Stimulated activated CD4-positive, alpha-beta T cell treated with anti-CD3 and anti-CD28 coated beads, Interleukin-1b, Interleukin-23, amount 100 ng/mL, for 48 hours (primary cell): Measurements from ENCODE around the gene PAFAH1B2.
"Not testable (repeated sequence)": the region's sequence is repeated elsewhere in the genome, so short reads cannot be mapped to it uniquely, and the experiment has no call there.

ENCODE experiments used
- DNase-seq: peaks from one replicate; pipeline ENCODE4 v3.0.0-alpha.2; 2020

Gene PAFAH1B2

GRCh38 chr11:117128289-117128688 lies 15.8 kb upstream of the PAFAH1B2 start:
- DNase-seq, result no peak

- DNase-seq, result not testable (repeated sequence)
Observed at GRCh38 chr11:117130396-117130795, 13.7 kb upstream of the PAFAH1B2 start.

- no peak for DNase-seq
Observed at GRCh38 chr11:117130879-117131278, 13.2 kb upstream of the PAFAH1B2 start.

- no peak for DNase-seq
Observed at GRCh38 chr11:117134431-117134830, 9.7 kb upstream of the PAFAH1B2 start.

GRCh38 chr11:117134979-117135378 lies 9.1 kb upstream of the PAFAH1B2 start:
- not testable (repeated sequence) for DNase-seq

GRCh38 chr11:117137223-117138086 lies 6.6 kb upstream of the PAFAH1B2 start:
- not testable (repeated sequence) for DNase-seq

- DNase-seq, result peak; percentile 34
Observed at GRCh38 chr11:117143390-117143789, 697 bp upstream of the PAFAH1B2 start.

GRCh38 chr11:117144477-117145392 lies 648 bp downstream of the PAFAH1B2 start:
- peak; percentile 25 for DNase-seq

- no peak for DNase-seq
Observed at GRCh38 chr11:117145393-117145761, 1.3 kb downstream of the PAFAH1B2 start.

- DNase-seq, result no peak
Observed at GRCh38 chr11:117146521-117146920, 2.4 kb downstream of the PAFAH1B2 start.

- no peak for DNase-seq
Observed at GRCh38 chr11:117152066-117152465, 8.0 kb downstream of the PAFAH1B2 start.

- DNase-seq, result no peak
Observed at GRCh38 chr11:117154468-117154867, 10.4 kb downstream of the PAFAH1B2 start.

- DNase-seq, result no peak
Observed at GRCh38 chr11:117157507-117157906, 13.4 kb downstream of the PAFAH1B2 start.

- DNase-seq, result no peak
Observed at GRCh38 chr11:117159892-117160291, 15.8 kb downstream of the PAFAH1B2 start.

GRCh38 chr11:117160826-117161225 lies 16.7 kb downstream of the PAFAH1B2 start:
- DNase-seq, result no peak

- no peak for DNase-seq
Observed at GRCh38 chr11:117166491-117166890, 22.4 kb downstream of the PAFAH1B2 start.

GRCh38 chr11:117169736-117170135 lies 25.6 kb downstream of the PAFAH1B2 start:
- DNase-seq, result no peak

GRCh38 chr11:117170210-117170609 lies 26.1 kb downstream of the PAFAH1B2 start:
- no peak for DNase-seq

- DNase-seq, result no peak
Observed at GRCh38 chr11:117171007-117171403, 26.9 kb downstream of the PAFAH1B2 start.

GRCh38 chr11:117171404-117172061 lies 27.4 kb downstream of the PAFAH1B2 start:
- no peak for DNase-seq

GRCh38 chr11:117172724-117173421 lies 28.8 kb downstream of the PAFAH1B2 start:
- no peak for DNase-seq

GRCh38 chr11:117175104-117175503 lies 31.0 kb downstream of the PAFAH1B2 start:
- no peak for DNase-seq

GRCh38 chr11:117175781-117176180 lies 31.7 kb downstream of the PAFAH1B2 start:
- DNase-seq, result no peak
